ENCODE results near the gene SH2B3.

DNA sequence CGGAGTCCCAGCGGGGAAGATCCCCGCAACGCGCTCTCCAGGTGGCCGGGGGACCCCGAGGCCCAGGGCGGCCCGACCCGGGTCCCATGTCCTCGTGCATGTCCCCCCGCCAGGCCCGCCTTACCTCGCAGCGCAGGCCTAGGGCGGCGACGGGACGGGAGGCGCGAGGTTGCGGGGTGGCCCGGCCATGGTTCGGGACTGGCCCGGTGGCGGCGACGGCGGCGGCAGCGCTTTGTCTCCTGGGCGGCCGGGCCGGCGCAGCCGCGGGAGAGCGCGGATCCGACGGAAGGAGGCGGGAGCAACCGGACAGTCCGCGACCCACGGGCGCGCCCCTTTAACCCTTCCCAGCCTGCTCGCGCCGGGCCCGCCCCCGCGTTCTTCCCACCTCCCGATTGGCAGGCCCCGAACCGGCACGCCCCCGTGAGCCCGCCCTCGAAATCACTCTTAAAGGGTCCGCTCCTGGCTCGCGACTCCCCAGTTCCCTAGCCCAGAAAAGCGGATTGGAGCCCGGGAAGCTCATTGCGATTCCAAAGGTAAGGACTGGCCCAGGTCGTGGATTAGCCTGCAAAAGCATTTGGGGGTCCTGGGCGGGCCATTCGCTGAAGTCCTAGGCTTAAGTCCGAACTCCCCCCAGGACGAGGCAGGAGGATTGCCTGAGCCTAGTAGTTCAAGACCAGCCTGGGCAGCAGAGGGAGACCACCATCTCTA, 36.8 kb upstream of the SH2B3 start, which contains the start of gene PHETA1:
- TF ChIP-seq, protein P1, sequence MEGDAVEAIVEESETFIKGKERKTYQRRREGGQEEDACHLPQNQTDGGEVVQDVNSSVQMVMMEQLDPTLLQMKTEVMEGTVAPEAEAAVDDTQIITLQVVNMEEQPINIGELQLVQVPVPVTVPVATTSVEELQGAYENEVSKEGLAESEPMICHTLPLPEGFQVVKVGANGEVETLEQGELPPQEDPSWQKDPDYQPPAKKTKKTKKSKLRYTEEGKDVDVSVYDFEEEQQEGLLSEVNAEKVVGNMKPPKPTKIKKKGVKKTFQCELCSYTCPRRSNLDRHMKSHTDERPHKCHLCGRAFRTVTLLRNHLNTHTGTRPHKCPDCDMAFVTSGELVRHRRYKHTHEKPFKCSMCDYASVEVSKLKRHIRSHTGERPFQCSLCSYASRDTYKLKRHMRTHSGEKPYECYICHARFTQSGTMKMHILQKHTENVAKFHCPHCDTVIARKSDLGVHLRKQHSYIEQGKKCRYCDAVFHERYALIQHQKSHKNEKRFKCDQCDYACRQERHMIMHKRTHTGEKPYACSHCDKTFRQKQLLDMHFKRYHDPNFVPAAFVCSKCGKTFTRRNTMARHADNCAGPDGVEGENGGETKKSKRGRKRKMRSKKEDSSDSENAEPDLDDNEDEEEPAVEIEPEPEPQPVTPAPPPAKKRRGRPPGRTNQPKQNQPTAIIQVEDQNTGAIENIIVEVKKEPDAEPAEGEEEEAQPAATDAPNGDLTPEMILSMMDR (IDR thresholded peaks at IDR 0.05 in 8 of 11, conservative IDR thresholded peaks at IDR 0.05 in 3 of 11), result peak in 1 of 11 experiments; percentile 6
- TF ChIP-seq POLR2AphosphoS5 (IDR thresholded peaks at IDR 0.05), result peak; percentile 76 to 86 (median 84)
